ENCODE results near the gene METTL4.

The METTL4 gene

GRCh38 chr18:2545155-2545554 is 26.1 kb downstream of the METTL4 start:
- TF ChIP-seq, protein P1, sequence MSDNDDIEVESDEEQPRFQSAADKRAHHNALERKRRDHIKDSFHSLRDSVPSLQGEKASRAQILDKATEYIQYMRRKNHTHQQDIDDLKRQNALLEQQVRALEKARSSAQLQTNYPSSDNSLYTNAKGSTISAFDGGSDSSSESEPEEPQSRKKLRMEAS (IDR thresholded peaks at IDR 0.05) = no peak
- TF ChIP-seq YY1 (IDR thresholded peaks at IDR 0.05; ENCODE audit: low read depth) (no peak), NFIC (IDR thresholded peaks at IDR 0.05) (no peak), RAD21 (IDR thresholded peaks at IDR 0.05; ENCODE audit: low read depth) (no peak), ZBTB7A (IDR thresholded peaks at IDR 0.05; ENCODE audit: low read depth) (no peak), EP300 (IDR thresholded peaks at IDR 0.05; ENCODE audit: borderline replicate concordance) (no peak), TAF1 (IDR thresholded peaks at IDR 0.05; ENCODE audit: low read depth) (no peak), FOXM1 (IDR thresholded peaks at IDR 0.05; ENCODE audit: borderline replicate concordance, low read depth) (no peak), TEAD4 (IDR thresholded peaks at IDR 0.05) (no peak), EGR1 (IDR thresholded peaks at IDR 0.05) (no peak), TCF12 (IDR thresholded peaks at IDR 0.05; ENCODE audit: low read depth) (no peak), CREB1 (IDR thresholded peaks at IDR 0.05; ENCODE audit: low read depth) (no peak), USF1 (IDR thresholded peaks at IDR 0.05) (no peak)
- TF ChIP-seq, protein P2, sequence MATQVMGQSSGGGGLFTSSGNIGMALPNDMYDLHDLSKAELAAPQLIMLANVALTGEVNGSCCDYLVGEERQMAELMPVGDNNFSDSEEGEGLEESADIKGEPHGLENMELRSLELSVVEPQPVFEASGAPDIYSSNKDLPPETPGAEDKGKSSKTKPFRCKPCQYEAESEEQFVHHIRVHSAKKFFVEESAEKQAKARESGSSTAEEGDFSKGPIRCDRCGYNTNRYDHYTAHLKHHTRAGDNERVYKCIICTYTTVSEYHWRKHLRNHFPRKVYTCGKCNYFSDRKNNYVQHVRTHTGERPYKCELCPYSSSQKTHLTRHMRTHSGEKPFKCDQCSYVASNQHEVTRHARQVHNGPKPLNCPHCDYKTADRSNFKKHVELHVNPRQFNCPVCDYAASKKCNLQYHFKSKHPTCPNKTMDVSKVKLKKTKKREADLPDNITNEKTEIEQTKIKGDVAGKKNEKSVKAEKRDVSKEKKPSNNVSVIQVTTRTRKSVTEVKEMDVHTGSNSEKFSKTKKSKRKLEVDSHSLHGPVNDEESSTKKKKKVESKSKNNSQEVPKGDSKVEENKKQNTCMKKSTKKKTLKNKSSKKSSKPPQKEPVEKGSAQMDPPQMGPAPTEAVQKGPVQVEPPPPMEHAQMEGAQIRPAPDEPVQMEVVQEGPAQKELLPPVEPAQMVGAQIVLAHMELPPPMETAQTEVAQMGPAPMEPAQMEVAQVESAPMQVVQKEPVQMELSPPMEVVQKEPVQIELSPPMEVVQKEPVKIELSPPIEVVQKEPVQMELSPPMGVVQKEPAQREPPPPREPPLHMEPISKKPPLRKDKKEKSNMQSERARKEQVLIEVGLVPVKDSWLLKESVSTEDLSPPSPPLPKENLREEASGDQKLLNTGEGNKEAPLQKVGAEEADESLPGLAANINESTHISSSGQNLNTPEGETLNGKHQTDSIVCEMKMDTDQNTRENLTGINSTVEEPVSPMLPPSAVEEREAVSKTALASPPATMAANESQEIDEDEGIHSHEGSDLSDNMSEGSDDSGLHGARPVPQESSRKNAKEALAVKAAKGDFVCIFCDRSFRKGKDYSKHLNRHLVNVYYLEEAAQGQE (IDR thresholded peaks at IDR 0.05; ENCODE audit: low read depth) = no peak

DNA sequence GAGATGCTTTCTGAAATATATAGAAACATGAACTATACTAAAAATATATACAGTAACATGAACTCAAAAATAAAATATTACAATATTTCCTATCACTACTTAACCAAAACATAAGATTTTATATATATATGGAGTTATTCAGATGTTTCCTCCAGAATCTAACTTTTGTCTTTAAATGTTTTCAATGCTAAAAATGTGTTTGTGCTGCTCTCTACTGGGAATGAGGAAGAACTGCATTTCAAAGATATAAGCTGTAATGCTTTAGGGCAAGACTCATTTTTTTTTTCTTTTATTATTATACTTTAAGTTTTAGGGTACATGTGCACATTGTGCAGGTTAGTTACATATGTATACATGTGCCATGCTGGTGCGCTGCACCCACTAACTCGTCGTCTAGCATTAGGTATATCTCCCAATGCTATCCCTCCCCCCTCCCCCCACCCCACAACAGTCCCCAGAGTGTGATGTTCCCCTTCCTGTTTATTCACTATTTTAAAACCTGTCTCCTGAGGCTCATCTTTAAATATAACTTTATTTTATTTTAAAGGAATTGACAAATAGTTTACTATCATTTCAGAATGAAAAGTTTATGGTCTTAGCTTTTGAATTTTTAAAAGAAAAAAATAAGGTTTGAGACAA is 29.3 kb downstream of the METTL4 start:
- peak; percentile 74 for TF ChIP-seq RAD21 (IDR thresholded peaks at IDR 0.05; ENCODE audit: low read depth)

DNA sequence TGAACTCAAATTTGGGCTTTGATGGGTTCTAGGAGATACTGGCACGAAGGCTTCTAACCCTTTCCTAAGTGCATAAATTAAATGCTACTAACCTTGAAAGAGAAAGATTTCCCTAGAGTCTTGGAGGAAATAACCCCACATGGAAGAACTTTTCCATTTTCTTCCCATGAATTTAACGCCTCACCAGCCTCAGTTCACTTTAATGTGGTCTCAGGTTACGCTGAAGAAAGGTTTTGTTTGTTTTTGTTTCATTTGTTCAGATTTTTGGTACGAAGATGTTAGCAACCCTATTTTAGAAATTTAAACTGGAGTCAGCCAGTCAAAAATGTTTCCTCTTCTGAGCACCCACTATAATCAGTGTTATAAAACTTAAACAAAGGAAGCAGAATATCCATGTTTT is 30.7 kb downstream of the METTL4 start:
- TF ChIP-seq EP300 (IDR thresholded peaks at IDR 0.05; ENCODE audit: borderline replicate concordance) (no peak), FOXM1 (IDR thresholded peaks at IDR 0.05; ENCODE audit: borderline replicate concordance, low read depth) (no peak), CEBPB (IDR thresholded peaks at IDR 0.05) (no peak), TEAD4 (IDR thresholded peaks at IDR 0.05) (no peak), RAD21 (IDR thresholded peaks at IDR 0.05; ENCODE audit: low read depth) (no peak), USF1 (IDR thresholded peaks at IDR 0.05) (no peak)
- TF ChIP-seq, protein P1 (IDR thresholded peaks at IDR 0.05) = no peak

DNA sequence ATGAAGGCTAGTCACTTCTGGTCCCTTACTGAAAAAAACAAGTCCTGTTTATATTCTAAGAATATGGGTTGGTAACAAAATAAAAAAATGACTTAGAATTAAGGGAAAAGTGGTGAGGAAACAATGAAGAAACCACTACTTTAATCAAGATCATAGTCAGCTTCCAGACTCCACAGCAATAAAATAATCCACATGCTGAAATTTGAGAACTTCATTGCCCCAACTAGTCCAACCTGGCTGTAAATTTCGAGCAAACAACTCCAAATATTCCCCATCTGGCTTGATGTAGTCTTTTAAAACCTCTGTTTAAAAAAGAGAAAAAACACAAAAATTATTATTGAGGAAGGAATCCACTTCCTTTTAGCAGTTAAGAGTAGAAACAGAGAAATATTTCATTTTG is 32.5 kb downstream of the METTL4 start:
- TF ChIP-seq CEBPB (IDR thresholded peaks at IDR 0.05) (no peak), TAF1 (IDR thresholded peaks at IDR 0.05; ENCODE audit: low read depth) (no peak), TEAD4 (IDR thresholded peaks at IDR 0.05) (no peak), USF1 (IDR thresholded peaks at IDR 0.05) (no peak), TCF12 (IDR thresholded peaks at IDR 0.05; ENCODE audit: low read depth) (no peak), CREB1 (IDR thresholded peaks at IDR 0.05; ENCODE audit: low read depth) (no peak), EGR1 (IDR thresholded peaks at IDR 0.05) (no peak), RAD21 (IDR thresholded peaks at IDR 0.05; ENCODE audit: low read depth) (no peak), NFIC (IDR thresholded peaks at IDR 0.05) (no peak), ZBTB7A (IDR thresholded peaks at IDR 0.05; ENCODE audit: low read depth) (no peak), FOXM1 (IDR thresholded peaks at IDR 0.05; ENCODE audit: borderline replicate concordance, low read depth) (no peak), YY1 (IDR thresholded peaks at IDR 0.05; ENCODE audit: low read depth) (no peak), EP300 (IDR thresholded peaks at IDR 0.05; ENCODE audit: borderline replicate concordance) (no peak)
- TF ChIP-seq, protein P2 (IDR thresholded peaks at IDR 0.05; ENCODE audit: low read depth) = no peak
- TF ChIP-seq, protein P1 (IDR thresholded peaks at IDR 0.05) = no peak

GRCh38 chr18:2538236-2538635 is 33.1 kb downstream of the METTL4 start:
- no peak for TF ChIP-seq CEBPB (IDR thresholded peaks at IDR 0.05)
- TF ChIP-seq USF1 (IDR thresholded peaks at IDR 0.05) = no peak

All from Ishikawa (cell line).